ENCODE data around the gene FHIP1B.

DNA sequence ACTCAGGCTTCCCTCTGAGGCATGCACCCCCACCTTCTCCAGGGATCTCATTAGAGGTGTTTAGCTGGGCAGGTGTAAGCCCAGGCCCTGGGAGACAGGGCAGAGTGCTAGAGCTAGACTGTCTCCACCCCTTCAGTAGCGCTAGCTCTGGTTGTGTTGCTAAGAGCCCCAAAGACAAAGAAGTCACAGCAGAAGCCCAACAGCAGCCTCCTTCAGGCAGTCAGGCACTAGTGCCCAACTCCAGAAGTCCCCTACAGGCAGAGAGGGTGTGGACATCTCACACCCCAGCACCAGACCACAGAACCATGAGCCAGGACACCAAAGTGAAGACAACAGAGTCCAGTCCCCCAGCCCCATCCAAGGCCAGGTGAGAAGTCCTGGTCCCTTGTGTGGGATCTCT is 4.5 kb upstream of the FHIP1B start, which contains the start of gene CNGA4:
- TF ChIP-seq, protein P1, sequence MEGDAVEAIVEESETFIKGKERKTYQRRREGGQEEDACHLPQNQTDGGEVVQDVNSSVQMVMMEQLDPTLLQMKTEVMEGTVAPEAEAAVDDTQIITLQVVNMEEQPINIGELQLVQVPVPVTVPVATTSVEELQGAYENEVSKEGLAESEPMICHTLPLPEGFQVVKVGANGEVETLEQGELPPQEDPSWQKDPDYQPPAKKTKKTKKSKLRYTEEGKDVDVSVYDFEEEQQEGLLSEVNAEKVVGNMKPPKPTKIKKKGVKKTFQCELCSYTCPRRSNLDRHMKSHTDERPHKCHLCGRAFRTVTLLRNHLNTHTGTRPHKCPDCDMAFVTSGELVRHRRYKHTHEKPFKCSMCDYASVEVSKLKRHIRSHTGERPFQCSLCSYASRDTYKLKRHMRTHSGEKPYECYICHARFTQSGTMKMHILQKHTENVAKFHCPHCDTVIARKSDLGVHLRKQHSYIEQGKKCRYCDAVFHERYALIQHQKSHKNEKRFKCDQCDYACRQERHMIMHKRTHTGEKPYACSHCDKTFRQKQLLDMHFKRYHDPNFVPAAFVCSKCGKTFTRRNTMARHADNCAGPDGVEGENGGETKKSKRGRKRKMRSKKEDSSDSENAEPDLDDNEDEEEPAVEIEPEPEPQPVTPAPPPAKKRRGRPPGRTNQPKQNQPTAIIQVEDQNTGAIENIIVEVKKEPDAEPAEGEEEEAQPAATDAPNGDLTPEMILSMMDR (IDR thresholded peaks at IDR 0.05): no peak
- TF ChIP-seq POLR2A (IDR thresholded peaks at IDR 0.05): no peak

Data from heart left ventricle (tissue), 13 donors.